Left hindlimb (tissue), 1 donor: ENCODE data around the gene ZDHHC14.
"Not testable (repeated sequence)": the region's sequence is repeated elsewhere in the genome, so short reads cannot be mapped to it uniquely, and the experiment has no call there.

Source experiments
- DNase-seq: peaks from one replicate; pipeline ENCODE4 v3.0.0-alpha.2; 2018

ZDHHC14 gene

DNA sequence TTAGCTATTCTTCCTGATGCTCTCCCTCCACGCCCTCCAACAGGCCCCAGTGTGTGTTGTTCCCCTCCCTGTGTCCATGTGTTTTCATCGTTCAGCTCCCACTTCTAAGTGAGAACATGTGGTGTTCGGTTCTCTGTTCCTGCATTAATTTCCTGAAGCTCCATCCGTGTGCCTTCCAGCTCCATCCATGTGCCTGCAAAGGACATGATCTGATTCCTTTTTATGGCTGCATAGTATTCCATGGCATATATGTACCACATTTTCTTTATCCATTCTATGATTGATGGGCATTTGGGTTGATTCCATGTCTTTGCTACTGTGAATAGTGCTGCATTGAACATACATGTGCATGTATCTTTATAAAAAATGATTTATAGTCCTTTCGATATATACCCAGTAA is 27.4 kb downstream of the ZDHHC14 start:
- DNase-seq: not testable (repeated sequence)

DNA sequence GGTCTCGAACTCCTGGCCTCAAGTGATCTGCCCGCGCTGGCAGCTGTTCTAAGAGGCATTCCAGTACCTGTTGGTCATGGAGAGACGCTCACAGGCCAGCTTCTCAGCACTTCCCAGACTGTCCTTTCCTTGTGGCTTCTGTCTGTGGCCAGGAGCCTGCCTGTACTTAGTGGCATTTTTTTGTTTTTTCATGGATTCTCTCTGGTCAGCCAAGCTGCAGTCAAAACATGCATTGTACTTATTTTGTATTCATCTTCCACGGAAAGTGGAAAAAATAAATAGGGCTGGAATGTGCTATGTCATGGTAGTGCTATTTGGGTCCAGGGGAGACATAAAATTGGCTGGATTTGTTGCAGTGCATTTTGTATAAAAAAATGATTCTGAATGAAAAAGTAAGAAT is 29.1 kb downstream of the ZDHHC14 start:
- no peak for DNase-seq

DNA sequence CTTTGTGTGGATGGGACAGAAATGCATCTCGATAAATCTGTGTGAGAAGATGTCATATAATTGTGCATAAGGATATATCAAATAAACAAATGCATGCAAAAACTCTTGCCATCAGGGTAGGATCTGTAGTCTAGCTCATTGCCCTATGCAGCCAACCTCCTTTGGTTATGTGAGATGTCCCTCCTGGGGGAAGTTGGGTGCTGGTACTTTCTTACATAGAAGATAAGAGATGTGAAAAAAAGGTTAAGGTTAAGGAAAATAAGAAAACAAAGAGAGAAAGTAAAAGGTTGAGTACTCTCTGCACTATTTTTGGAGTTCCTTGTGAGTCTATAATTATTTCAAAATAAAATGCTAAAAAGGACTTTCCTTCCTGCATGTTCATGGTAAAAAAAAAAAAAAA is 30.4 kb downstream of the ZDHHC14 start:
- DNase-seq: no peak

DNA sequence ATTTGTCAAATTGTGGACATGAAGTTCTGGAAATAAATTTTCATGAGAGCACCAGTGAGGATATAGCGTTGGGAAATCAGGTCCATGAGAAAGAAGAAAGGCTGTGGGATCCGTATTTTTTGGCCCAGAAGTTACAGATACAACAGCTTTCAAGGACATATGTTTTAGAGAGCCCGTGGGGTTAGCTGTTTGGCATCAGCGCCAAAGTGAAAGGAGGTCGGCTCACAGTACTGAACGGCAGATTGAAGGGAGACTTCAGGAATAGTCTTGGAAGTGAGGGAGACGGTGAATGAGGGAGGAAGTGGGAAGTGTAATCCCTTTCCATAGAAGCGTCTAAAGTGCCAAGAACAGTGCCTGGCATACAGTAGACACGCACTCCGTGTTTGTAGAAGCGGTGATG is 31.8 kb downstream of the ZDHHC14 start:
- DNase-seq: no peak

DNA sequence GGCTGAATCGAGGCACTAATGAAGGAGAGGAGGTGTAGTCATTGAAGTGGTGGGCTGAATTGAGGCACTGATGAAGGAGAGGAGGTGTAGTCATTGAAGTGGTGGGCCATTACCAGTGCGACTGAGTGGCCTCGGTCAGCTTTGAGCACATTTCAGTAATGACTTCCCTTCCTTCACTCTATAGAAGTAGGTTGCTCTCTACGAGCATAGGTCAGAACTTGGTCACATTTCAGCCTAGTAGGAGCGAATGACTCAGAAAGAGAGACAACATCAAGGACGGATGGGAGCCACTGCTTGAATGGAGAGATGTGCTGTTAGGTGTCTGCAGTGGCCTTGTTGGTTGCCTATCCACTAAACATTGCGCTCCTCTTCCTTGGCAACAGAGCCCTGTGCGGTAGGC is 39.5 kb downstream of the ZDHHC14 start:
- DNase-seq: no peak

DNA sequence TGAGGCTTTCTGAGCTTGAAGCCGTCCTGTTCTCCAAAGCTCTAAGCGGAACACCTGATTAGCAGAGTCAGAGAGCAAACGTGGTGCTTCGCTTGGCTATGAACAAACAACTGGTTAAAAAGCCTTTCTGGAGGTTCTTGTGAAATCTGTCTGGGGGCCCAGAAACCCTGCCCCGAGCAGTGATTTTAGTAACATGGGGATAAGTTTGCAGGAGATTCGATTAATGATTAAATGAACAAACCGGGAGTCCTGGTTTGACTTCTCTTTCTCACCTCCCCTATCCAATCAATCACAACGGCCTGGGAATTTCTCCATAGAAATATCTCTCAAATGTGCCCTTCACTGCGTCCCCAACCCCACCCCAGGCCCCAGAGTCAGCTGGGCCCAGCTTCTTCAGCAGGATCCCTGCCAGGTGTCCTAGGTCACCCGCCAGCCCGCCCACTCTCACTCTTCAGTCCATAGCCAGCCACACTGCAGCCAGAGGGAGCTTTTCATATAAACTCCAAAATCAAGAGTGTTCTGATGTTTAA is 43.6 kb downstream of the ZDHHC14 start:
- no peak for DNase-seq

DNA sequence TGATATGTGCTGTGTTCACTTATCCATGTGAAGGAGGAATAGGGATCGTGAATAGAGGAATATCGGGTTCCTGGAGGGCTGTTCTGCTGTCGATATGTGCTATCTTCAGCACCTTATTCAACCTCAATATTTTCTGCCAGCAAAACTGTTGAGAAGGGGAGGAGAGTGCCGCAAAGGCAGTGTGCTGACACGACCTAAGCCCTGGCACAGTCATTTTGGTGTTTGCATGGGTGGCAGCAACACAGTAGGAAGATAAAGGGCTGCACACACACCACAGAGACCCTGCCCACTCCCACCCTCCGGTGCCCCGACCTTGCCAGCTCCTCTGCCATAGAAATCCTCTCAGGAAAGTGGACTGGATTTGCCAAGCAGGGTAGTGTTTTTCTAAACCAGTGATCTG is 47.0 kb downstream of the ZDHHC14 start:
- no peak for DNase-seq

DNA sequence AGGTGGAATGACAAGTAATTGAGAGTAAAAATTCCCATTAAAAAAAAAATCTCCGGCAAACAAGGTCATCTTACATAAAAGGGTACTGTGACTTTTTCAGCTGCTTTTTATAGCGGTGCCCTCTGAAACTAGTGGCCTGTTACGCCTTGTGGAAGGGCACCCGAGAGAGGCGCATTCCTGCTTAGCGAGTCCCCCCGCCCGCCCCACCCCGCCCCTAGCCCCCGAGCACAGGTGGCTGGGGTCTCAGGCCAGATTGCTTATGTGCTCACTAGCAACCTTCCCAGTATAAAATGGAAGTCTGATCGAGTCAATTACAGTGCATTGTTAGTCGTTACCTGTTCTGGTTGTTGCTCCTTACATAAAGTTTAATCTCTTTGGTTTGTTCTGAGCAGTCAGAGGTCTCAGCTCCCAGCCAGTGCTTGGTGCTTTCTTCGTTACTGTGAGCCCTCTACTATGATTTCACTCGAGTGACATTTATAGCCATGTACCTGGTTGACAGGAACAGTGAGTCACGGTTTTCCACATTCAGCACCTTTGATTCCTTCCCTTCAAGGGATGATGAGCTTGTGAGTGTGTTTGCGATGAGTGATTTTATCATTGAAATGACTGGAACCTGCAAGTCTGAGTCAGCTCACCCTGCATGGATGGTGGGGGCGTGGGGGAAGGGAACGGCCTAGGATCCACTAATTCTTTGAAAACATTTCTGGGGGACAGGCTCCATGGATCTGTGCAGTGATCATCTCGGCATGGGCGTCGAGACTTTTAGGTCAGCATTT is 47.6 kb downstream of the ZDHHC14 start:
- DNase-seq: no peak

DNA sequence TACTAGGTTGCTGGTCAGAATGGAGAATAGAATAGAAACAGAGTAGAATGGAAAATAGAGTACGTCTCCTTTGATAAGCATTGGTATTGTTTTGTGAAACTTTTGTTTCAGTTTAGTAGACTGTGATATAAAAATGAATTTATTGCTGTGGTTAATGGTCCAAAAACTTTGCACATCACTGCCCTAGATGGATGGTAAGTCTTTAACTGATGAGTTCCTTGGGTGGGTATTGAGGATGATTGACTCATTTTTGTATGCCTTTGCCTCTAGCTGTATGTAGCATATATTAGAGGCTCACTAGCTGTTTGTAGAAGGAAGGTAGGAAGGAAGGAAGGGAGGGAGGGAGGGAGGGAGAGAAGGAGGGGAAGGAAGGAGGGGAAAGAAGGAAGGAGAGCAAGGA is 48.3 kb downstream of the ZDHHC14 start:
- no peak for DNase-seq

DNA sequence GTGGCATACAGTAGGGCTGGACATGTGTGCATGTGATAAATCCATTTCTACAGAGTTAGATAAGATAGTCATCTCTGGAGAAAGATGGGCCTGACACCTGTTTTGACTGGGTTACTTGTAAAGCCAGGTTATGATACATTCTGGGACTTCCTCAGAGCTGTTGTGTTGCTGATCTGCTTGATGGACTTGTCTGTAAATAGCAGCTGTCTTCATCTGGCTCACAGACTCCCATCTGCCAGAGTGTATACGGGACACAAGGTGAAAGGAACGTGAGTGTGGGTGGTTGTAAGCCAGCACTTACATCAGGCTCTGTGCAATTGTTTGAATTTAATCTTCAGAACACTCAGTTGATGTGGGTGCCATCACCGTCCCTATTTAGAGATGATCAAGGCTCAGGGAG is 49.8 kb downstream of the ZDHHC14 start:
- no peak for DNase-seq

DNA sequence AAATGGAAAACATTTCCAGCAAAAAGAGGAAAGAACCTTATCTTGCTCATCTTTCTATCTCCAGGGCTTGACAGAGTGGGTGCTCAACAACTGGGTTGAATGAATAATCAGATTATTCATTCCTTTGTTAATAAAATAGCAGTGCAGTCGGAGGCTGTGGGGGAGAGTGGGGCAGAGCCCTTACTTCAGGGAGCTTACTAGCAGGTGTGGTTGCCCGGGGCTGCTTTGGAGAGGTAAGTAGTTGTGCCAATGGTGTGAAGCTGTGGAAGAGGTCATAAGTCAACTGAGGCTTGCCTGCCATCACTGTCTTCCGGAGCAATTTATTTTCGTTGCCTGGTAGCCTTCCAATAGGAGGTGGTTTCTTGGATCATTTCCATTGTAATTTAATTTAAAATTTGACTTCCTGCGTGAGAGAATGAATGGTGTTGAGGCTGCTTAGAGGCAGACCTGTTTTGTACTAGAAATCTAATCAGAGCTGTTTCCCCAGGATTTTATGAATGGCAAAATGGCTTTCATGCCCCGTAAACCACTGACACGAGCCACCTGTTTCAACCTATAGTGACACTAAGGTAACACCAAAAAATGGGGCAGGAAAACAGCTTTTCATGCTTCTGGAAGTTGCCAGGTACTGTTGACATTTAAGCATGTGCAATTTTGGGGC is 51.4 kb downstream of the ZDHHC14 start:
- DNase-seq: no peak

DNA sequence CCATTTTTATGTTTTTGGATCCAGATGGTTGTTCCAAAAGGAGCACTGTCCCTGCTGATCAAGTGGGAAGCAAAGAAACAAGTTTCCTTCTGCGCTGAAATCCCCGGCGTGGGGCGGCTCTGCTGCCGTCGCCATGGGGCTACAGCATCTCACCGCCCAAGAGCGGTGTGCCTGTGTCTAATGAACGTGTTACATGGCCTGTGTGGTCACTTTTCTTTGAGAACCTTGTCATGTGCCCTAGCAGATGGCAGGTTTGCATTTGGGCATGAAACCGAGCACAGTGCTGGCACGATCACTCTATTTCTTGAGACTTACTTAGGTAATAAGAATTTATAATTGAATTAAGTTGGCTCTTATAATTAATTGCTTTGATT is 51.9 kb downstream of the ZDHHC14 start:
- DNase-seq: no peak

DNA sequence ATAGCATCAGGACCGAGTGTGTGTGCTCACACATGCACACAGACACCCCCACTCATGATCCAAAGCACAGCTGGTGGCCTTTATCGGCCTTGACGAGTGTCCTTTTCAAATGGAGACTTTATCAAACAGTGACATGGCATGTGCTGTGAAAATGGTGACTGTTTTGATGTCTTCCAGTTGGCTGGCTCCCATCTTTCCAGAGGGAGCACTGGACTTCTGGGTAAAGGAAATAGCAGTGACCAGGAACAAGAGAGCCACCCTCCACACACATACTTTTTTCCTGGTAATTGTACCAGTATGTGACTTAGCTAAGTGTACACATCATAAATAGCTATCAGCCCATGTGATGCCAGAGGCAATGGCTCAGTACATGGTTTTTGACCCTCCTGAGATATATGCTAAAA is 52.7 kb downstream of the ZDHHC14 start:
- DNase-seq: no peak

DNA sequence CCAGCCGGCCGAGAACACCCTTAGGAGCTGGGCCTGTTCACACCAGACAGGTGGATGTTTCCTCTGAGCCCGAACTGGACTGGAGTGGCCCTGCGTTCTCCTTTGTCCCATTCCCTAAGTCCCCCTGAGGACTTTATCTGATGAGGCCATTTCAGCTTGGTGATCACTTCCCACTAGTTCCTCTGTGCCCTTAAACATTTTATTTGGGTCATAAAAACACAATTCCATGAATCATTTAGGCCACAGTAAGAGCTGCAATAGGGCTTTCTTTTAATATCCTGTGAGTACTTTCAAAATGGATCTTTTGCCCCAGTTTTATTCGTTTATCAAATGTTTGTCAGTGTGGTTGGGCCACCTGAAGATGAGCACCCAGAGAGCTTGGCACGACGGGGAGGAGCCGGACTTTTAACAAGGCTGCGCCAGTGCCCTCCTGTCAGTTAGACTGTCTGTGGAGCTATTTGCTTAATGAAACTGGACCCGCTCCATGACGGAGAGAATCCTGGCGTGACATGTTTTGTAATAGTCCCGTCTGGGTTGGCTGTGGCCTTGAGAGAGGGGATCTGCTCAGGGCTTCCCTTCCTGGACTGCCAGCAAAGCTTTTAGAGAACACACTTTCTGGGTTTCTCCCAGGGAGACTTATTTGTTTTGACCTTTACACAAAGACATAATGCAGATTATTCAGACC is 53.5 kb downstream of the ZDHHC14 start:
- DNase-seq: no peak

DNA sequence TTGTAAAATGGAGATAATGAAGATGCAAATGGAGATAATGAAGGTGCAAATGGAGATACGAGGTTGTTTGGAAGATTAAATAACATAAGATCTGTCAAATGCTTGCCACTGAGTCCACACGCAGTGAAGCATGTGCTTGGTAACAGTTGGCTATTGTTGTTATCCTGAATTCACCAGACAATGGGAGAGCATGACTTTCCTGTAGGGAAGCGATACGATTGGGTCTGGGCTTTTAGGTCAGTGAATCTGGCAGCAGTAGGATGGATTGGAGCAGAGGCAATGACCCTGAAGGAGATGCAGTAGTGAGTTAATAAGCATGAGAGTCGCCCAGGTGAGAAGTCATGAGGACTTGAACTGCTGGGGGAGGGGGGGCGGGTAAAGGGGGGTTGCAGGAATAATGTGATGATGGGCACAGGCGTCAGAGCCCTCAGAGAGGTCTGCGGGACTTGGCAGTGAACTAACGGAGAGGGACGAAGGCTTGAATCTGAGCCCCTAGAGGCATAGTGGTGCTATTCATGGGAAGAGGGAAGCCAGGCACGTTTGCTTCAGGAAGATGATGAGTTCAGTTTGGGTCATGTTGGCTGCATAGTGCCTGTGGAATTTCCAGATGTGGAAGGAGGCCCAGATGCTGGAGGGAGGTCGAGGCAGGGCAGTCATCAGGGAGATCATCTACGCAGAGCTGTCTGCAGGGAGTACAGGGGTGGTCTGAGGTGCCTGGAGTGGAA is 55.4 kb downstream of the ZDHHC14 start:
- no peak for DNase-seq

DNA sequence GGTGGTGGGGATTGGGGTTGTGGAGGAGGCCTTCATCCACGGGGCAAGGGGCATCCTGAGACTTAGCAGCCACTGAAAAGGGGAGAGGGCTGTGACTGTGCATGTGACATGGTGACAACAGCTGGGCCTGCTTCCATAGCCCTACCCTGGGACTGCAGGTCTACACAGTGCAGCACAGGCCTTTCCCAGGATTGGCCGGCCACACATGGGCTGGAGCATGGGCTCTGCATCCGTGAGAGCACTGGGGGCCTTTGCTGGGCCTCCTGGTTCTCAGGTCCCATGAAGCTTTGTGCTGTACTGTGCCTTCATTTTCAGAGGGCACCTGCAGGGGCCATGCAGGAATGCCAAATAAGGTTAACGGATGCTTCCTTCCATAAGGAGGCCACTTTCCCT is 56.0 kb downstream of the ZDHHC14 start:
- DNase-seq: no peak

DNA sequence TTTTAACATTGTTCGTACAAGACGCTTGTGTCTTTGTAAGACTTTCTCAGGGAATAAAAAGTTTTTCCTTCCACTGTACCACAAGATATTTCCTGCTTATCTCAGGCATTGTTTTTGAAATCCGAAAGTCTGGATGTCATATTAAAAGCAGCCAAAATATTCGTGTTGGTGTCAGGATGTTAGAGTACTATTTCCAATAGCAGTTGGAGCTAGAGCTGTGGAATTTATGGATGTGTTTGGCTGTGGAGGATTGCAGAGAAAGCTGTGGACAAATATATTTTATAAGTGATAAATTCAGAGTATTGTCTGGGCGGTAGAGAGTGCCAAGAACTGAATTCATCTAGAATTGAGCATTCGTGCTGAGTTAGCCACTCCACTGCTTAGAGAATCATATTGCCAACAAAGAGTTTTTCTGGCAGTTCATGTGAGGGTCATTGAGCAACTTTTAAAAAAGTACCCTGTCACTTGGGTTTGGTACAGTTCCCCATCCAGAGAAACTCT is 57.7 kb downstream of the ZDHHC14 start:
- no peak for DNase-seq

DNA sequence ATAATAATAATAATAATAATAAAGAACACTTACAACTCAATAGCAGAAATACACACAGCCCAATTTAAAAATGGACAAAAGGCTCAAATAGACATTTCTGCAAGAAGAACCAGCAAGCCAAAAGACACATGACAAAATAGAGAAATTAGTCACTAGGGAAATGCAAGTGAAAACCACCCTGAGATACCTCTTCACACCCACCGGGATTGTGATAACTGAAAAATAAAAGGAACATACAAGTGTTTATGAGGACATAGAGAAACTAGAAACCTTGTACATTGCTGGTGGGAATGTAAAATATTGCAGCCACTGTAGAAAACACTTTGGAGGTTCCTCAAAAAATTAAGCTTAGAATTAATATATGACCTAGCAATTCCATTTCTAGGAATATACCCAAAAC is 59.2 kb downstream of the ZDHHC14 start:
- DNase-seq: no peak

DNA sequence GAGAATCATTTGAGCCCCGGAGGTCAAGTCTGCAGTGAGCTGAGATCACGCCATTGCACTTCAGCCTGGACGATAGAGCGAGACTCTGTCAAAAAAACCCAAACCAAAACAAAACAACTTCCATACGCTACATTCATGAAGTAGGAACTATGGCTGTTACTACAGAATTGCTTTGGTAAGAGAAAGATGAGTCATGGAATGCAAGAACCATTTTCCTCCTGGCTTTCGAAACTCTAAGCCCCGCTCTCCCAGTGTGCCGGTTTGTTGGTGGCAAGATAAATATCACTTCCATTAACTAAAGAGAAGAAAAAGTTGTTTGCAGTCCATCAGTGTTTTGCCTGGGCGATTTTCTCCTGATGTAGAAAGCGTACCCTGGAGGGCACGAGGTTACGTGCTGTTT is 61.3 kb downstream of the ZDHHC14 start:
- no peak for DNase-seq

DNA sequence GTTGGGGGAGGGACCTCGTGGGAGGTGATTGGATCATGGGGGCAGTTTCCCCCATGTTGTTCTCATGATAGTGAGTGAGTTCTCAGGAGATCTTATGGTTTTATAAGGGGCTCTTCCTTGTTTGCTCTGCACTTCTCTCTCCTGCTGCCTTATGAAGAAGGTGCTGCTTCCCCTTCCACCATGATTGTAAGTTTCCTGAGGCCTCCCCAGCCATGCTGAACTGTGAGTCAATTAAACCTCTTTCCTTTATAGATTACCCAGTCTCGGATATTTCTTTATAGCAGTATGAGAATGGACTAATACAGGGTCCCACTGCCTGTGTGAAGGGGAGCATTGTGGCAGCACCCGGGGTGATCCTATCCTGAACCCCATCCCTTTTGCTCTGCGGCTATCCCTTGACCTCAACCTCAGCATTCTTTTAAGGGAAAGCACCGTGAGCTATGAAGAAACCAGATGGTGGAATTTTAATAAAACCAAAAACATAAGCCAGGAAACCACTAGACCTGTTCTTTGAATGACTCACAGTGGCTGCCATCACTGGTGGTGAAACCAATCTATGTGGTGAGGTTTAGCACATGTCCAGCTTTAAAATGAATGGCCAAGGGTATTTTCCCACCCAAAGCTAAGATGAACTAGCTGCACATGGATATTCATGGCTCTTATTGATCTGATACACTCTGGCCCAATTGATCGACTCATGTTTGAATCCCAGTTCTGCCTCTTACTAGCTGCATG is 62.2 kb downstream of the ZDHHC14 start:
- no peak for DNase-seq

DNA sequence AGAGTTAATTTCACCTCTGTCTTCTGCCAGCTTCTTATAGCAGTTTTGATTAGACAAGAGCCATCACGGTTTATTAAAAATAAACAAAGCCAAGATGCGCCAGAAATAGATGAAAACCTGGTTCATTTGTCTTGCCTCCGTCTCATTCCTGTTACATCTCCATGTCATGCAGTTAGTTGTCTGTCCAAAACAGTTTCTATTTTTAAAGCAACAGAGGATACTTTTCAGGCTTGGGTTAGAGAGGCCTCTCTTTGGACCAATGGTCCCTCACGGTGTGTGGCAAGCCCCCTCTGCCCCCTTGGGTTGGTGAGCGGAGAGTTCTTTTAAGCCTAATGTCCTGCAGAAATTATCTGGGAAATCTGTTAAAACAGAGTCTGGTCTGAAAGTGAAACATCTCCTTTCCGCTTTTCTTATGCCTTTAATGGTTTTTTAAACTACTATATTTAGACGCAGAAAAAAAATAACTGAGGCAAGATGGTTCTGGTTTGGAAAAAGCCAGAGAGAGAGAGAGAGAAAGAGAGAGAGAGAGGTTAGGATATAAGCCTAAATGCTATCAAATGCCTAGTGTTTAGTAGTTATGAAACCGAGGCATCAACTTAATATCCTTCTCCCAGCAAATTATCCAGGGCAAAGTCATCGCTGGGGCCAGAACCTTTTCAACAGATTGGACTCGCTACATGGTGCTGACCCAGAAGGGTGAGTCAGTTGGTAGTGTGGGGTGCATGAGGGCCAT is 64.5 kb downstream of the ZDHHC14 start:
- no peak for DNase-seq

DNA sequence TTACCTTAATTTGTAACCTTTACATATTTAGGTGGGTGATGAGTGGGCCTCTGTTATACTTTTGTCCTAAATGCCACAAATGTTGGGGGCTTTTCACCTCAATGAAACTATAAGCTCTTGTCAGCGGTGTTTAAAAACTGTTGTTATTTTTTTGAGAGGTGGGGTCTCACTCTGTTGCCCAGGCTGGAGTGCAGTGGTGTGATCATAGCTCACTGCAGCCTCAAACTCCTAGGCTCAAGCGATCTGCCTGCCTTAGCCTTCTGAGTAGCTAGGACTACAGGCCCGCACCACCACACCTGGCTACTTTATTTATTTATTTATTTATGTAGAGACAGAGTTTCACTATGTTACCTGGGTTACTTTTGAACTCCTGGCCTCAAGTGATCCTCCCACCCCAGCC is 66.7 kb downstream of the ZDHHC14 start:
- DNase-seq: no peak
